HepG2 (cell line): ENCODE results near the gene RTP2. TPM values are rescaled to one million over a fixed set of nuclear protein-coding genes. Genes with fewer than 3 reads are reported as not detected.
A peak's percentile ranks its signal among the peaks of the same experiment; 100 is the strongest.

Source experiments
- AGO2 ChIP-seq: fragments of 200-400 bp; formaldehyde crosslinking; optimal IDR thresholded peaks from 2 replicates; pipeline ENCODE3; 2017; ENCODE audit warnings: mild to moderate bottlenecking, low read depth, low read length, moderate library complexity
- EHMT2 ChIP-seq: fragments of 200-600 bp; sonication (generic); IDR thresholded peaks from 2 replicates; pipeline ENCODE4 v1.7.0; 2017; ENCODE audit warnings: antibody characterized with exemption, low read depth, low read length, borderline replicate concordance
- JUNB ChIP-seq: sonication (generic); formaldehyde crosslinking; IDR thresholded peaks from 2 replicates; pipeline ENCODE4 v1.8.0; 2022; ENCODE audit warnings: missing genetic modification reagents, mild to moderate bottlenecking, borderline replicate concordance
- RBFOX2 ChIP-seq: fragments of 200-400 bp; formaldehyde crosslinking; IDR thresholded peaks from 2 replicates; pipeline ENCODE4 v1.6.1; 2017; ENCODE audit warnings: low read depth, mild to moderate bottlenecking, low read length
- REPIN1 ChIP-seq: sonication (generic); formaldehyde crosslinking; IDR thresholded peaks from 2 replicates; pipeline ENCODE4 v1.8.0; 2022; ENCODE audit warnings: missing genetic modification reagents, low read depth, mild to moderate bottlenecking, borderline replicate concordance
- TEAD3 ChIP-seq: optimal IDR thresholded peaks from 2 replicates; pipeline ENCODE3; 2016; ENCODE audit warnings: borderline replicate concordance
- ZNF34 ChIP-seq: sonication (generic); formaldehyde crosslinking; IDR thresholded peaks from 2 replicates; pipeline ENCODE4 v1.4.0; 2020; ENCODE audit warnings: mild to moderate bottlenecking, missing genetic modification reagents, borderline replicate concordance
- ZNF557 ChIP-seq: sonication (generic); formaldehyde crosslinking; IDR thresholded peaks from 2 replicates; pipeline ENCODE4 v1.4.0; 2020; ENCODE audit warnings: missing genetic modification reagents
- polyA plus RNA-seq, 8 experiments: library from polyadenylated mRNA; depleted of rRNA in 3 of 8; stranded (reverse) in 7 of 8; unstranded in 1 of 8; fragments of >200 nt; fragmentation: Illumina TruSeq in 4 of 8; extraction: Trizol in 4 of 8; gene quantifications; 2 replicates each; pipeline versions ENCODE4 v1.2.1 to v1.2.3, GENCODE V29; 2011 to 2016; ENCODE audit warnings: low read depth in 4 of 8, missing spikeins in 1 of 8, mixed read lengths in 1 of 8; ENCODE audit not compliant: insufficient read depth in 1 of 8
- total RNA-seq, 5 experiments: library from RNA; depleted of rRNA; stranded (reverse); fragments of >200 nt; fragmentation: Illumina TruSeq; extraction: Trizol; gene quantifications; 2 replicates each; pipeline ENCODE4 v1.2.3, GENCODE V29; 2016; ENCODE audit warnings: low read depth in 1 of 5
- TF ChIP-seq, protein P1 (sequence below): sonication (generic); formaldehyde crosslinking; IDR thresholded peaks from 2 replicates; pipeline ENCODE4 v1.4.0; 2020; ENCODE audit warnings: missing genetic modification reagents
- TF ChIP-seq, protein P2 (sequence below): sonication (generic); formaldehyde crosslinking; conservative IDR thresholded peaks from 2 replicates; pipeline ENCODE4 v1.4.0; 2020; ENCODE audit warnings: missing genetic modification reagents
- TF ChIP-seq, protein P3 (sequence below): sonication (generic); formaldehyde crosslinking; IDR thresholded peaks from 2 replicates; pipeline ENCODE4 v1.5.1; 2020; ENCODE audit warnings: mild to moderate bottlenecking, missing genetic modification reagents, moderate library complexity

Gene RTP2
- total and polyA plus RNA-seq, 2 of the 13 experiments (the other 11 are each of a cell fraction or from before 2014, with no cell fraction given), result not detected

DNA sequence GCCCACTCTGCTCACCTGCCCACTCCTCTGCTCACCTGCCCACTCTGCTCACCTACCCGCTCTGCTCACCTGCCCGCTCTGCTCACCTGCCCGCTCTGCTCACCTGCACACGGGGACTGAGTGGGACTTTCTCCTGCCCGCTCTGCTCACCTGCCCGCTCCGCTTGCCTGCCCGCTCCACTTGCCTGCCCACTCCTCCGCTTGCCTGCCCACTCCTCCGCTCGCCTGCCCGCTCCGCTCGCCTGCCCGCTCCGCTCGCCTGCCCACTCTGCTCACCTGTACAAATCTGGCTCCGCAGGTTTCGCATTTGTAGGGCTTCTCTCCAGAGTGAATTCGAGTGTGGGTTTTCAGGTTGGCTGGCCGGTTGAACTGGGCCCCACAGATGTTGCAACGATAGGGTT, 22.9 kb upstream of the RTP2 start (continued):
- TF ChIP-seq ZNF557, result no peak
- no peak for TF ChIP-seq TEAD3 (CRISPR knock-in tag)
- no peak for TF ChIP-seq JUNB (CRISPR knock-in tag)
- peak; percentile 55 for TF ChIP-seq RBFOX2
- TF ChIP-seq, protein P1, sequence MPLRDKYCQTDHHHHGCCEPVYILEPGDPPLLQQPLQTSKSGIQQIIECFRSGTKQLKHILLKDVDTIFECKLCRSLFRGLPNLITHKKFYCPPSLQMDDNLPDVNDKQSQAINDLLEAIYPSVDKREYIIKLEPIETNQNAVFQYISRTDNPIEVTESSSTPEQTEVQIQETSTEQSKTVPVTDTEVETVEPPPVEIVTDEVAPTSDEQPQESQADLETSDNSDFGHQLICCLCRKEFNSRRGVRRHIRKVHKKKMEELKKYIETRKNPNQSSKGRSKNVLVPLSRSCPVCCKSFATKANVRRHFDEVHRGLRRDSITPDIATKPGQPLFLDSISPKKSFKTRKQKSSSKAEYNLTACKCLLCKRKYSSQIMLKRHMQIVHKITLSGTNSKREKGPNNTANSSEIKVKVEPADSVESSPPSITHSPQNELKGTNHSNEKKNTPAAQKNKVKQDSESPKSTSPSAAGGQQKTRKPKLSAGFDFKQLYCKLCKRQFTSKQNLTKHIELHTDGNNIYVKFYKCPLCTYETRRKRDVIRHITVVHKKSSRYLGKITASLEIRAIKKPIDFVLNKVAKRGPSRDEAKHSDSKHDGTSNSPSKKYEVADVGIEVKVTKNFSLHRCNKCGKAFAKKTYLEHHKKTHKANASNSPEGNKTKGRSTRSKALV, result no peak
- no peak for TF ChIP-seq ZNF34
- TF ChIP-seq AGO2, result peak; percentile 96
- TF ChIP-seq EHMT2, result no peak
- no peak for TF ChIP-seq REPIN1
- TF ChIP-seq, protein P2, sequence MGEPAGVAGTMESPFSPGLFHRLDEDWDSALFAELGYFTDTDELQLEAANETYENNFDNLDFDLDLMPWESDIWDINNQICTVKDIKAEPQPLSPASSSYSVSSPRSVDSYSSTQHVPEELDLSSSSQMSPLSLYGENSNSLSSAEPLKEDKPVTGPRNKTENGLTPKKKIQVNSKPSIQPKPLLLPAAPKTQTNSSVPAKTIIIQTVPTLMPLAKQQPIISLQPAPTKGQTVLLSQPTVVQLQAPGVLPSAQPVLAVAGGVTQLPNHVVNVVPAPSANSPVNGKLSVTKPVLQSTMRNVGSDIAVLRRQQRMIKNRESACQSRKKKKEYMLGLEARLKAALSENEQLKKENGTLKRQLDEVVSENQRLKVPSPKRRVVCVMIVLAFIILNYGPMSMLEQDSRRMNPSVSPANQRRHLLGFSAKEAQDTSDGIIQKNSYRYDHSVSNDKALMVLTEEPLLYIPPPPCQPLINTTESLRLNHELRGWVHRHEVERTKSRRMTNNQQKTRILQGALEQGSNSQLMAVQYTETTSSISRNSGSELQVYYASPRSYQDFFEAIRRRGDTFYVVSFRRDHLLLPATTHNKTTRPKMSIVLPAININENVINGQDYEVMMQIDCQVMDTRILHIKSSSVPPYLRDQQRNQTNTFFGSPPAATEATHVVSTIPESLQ, result no peak
- TF ChIP-seq, protein P3, sequence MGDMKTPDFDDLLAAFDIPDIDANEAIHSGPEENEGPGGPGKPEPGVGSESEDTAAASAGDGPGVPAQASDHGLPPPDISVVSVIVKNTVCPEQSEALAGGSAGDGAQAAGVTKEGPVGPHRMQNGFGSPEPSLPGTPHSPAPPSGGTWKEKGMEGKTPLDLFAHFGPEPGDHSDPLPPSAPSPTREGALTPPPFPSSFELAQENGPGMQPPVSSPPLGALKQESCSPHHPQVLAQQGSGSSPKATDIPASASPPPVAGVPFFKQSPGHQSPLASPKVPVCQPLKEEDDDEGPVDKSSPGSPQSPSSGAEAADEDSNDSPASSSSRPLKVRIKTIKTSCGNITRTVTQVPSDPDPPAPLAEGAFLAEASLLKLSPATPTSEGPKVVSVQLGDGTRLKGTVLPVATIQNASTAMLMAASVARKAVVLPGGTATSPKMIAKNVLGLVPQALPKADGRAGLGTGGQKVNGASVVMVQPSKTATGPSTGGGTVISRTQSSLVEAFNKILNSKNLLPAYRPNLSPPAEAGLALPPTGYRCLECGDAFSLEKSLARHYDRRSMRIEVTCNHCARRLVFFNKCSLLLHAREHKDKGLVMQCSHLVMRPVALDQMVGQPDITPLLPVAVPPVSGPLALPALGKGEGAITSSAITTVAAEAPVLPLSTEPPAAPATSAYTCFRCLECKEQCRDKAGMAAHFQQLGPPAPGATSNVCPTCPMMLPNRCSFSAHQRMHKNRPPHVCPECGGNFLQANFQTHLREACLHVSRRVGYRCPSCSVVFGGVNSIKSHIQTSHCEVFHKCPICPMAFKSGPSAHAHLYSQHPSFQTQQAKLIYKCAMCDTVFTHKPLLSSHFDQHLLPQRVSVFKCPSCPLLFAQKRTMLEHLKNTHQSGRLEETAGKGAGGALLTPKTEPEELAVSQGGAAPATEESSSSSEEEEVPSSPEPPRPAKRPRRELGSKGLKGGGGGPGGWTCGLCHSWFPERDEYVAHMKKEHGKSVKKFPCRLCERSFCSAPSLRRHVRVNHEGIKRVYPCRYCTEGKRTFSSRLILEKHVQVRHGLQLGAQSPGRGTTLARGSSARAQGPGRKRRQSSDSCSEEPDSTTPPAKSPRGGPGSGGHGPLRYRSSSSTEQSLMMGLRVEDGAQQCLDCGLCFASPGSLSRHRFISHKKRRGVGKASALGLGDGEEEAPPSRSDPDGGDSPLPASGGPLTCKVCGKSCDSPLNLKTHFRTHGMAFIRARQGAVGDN (CRISPR knock-in tag), result peak; percentile 28; the same call in 1 of the 2 replicates
